Thyroid gland (tissue), 4 donors: Measurements from ENCODE around the gene UBXN6.

Experiments used
- POLR2A ChIP-seq, 2 donors: fragments of 450-650 bp; IDR thresholded peaks; one replicate each; pipeline ENCODE4 v1.6.1; 2017; ENCODE audit warnings: antibody characterized with exemption in 2 of 2, mild to moderate bottlenecking in 2 of 2, moderate library complexity in 1 of 2
- TF ChIP-seq, protein P1 (sequence below), 6 experiments: fragments of 200-600 bp in 3 of 6; fragments of 450-650 bp in 3 of 6; sonication (generic) in 3 of 6; IDR thresholded peaks; one replicate each; pipeline ENCODE4 v1.5.1; 2016 to 2019; ENCODE audit warnings: antibody characterized with exemption in 6 of 6, mild to moderate bottlenecking in 2 of 6, inconsistent platforms in 1 of 6, moderate library complexity in 1 of 6

DNA sequence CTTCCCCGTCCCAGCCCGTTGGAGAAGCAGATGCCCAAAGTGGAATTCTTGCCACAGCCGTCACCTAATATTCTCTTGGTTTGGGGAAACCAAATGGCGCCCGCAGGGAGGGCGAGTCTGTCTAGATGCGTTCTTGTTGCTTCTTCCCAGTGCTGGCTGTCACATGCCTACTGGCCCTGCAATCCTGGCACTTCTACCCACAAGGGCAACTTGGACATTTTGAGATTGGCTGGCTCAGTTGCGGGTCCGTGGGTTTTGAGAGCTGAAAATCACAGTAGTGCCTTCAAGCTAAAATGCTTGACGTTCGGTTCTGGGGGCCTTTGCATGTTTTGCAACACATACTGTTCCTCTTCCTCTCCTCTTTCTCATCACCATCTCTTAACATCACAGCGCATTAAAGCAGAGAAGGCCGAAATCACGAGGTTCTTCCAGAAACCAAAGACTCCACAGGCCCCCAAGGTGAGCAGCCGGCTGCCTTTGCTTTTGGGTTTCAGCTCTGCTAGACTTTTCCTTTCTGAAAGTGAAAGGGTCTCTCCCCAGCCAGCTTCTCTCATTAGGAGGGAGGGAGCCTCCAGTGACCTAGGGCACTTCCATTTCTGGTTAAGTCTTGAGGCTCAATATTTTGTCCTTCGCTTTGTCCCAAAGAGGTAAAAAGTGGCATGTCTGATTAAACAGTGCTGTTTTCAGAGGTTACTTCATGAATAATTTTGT lies 34.0 kb downstream of the UBXN6 start:
- TF ChIP-seq, protein P1, sequence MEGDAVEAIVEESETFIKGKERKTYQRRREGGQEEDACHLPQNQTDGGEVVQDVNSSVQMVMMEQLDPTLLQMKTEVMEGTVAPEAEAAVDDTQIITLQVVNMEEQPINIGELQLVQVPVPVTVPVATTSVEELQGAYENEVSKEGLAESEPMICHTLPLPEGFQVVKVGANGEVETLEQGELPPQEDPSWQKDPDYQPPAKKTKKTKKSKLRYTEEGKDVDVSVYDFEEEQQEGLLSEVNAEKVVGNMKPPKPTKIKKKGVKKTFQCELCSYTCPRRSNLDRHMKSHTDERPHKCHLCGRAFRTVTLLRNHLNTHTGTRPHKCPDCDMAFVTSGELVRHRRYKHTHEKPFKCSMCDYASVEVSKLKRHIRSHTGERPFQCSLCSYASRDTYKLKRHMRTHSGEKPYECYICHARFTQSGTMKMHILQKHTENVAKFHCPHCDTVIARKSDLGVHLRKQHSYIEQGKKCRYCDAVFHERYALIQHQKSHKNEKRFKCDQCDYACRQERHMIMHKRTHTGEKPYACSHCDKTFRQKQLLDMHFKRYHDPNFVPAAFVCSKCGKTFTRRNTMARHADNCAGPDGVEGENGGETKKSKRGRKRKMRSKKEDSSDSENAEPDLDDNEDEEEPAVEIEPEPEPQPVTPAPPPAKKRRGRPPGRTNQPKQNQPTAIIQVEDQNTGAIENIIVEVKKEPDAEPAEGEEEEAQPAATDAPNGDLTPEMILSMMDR (IDR thresholded peaks at IDR 0.05), result no peak
- no peak for TF ChIP-seq POLR2A (IDR thresholded peaks at IDR 0.05)
